Stimulated activated CD8-positive, alpha-beta memory T cell treated with anti-CD3 and anti-CD28 coated beads, Interleukin-12 subunit alpha, Interleukin-12 subunit beta, amount 100 ng/mL, for 24 hours (primary cell): ENCODE data around the gene GPR61.

ENCODE experiments used
- DNase-seq: peaks from one replicate; pipeline ENCODE4 v3.0.0-alpha.2; 2020; ENCODE audit errors: extremely low read depth

Gene GPR61

DNA sequence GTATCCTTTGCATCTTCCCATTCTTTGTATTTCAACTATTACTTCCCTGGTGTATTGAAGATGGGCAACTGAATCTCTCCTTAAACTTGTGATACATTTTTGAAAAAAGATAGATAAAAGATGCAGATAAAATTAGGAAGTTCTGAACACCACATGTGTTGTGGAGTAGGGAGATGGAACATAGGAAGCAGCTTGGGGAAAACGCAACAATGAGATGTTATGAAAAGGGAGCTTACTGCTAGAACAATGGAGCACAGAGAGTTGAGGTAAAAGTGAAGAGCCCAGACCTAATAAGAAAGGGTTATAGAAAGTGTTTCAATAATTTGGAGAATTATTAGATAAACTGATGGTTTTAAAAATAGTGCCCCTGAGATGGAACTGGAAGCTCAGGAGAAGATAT, 29.7 kb downstream of the GPR61 start:
- DNase-seq: no peak

DNA sequence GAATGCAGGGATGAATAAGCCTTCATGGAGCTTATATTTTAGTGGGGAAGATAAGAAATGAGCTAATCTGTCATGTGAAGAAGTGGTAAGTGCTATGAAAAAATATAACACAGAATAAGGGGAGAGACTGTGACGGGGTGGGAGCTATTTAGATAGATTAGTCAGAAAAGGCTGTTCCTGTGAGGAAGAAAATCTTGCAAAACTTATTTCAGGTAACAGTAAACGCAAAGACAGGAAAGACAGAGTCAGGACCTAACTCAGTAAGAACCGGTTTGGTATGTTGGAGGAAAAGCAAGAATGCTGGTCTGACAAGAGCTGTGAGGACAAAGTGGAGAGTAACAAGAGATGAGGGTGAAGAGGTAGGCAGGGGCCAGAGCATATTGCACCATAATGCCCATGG, 30.7 kb downstream of the GPR61 start:
- DNase-seq: no peak

DNA sequence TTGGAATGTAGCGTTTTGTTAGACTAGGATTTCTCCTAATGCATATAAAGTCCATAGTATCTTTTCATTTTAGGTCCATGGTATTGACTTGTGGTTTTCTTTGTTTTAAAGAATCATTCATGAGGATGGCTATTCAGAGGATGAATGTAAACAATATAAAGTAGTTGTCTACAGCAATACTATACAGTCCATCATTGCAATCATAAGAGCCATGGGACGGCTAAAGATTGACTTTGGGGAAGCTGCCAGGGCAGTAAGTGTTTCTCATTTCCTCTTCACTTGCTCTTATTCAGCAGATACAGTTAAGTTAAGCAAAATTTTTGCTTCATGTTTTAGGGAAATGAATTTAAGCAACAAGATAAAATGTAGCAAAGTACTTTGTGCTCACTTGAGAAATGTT, 34.1 kb downstream of the GPR61 start:
- no peak for DNase-seq

DNA sequence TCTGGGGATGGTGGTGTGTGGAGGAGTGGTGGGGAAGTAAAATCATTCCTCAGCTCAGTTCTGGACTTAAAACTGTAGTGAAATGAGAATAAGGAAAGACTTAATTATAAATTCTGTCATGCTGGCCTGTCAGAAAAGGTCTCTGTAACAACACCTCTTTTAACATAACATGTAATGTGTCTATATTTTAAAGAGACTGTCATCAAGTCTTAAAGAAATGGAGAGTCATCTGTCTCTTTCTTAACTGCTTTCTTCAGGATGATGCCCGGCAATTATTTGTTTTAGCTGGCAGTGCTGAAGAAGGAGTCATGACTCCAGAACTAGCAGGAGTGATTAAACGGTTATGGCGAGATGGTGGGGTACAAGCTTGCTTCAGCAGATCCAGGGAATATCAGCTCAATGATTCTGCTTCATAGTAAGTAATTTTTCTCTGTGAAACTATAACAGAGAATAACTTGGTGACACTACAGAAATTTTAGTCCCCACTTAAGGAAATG, 39.3 kb downstream of the GPR61 start:
- DNase-seq: no peak

GRCh38 chr1:109579491-109579890, 39.8 kb downstream of the GPR61 start:
- DNase-seq: no peak

- DNase-seq: no peak
Observed at GRCh38 chr1:109582021-109582420, 42.3 kb downstream of the GPR61 start.

GRCh38 chr1:109584766-109585165, 45.1 kb downstream of the GPR61 start:
- DNase-seq: no peak

- no peak for DNase-seq
Observed at GRCh38 chr1:109586055-109586454, 46.4 kb downstream of the GPR61 start.

DNA sequence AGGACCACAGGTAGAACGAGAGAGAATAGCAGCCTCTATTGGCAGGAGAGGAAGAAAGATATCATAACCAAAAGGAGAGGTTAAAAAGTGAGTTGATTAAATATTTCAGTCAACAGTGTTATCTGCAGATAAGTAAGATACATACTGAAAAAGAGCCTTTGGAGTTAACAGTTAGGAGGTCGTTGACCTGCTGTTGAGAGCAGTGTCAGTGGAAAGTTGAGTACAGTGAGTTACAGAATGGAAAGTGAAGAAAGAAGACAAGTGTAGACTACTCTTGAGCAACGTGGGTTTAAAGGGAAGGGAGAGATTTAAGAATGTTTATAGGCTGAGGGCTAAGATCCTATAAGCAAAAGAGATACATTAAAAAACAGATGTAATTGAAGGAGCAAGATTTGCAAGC, 49.5 kb downstream of the GPR61 start:
- DNase-seq: no peak

DNA sequence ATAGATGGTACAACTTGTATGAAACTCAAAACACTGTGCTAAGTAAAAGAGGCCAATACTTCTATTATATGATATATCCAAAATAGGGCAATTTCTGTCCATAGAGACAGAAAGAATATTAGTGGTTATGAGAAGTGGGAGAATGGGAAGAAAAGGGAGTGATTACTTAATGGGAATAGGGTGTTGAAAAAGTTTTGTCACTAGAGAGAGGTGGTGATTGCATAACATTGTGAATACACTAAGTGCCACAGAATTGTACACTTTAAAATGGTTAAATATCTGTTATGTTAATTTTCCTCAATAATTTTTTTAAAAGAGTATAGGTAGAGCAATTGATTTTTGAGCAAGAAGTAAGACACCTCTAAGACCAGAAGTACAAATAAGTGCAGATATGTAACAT, 50.0 kb downstream of the GPR61 start:
- DNase-seq: no peak

DNA sequence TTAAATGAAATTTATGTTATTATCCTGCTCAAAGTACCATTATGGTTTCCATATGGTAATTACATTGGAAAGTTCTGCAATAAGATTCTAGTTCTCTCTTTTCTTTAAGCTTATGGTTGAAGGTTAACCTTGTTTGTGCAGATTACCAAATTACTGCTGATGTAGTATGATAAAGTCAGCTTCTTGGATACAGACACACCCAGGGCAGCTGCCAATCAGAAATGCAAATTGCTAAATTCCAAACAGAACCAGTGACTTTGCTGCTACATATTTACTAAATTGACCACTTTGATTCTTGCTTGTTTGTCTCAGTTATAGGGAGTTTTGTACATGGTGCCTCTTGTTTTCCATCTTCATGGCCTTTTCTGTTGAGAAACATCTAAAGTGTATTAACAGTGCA, 53.2 kb downstream of the GPR61 start:
- DNase-seq: no peak

DNA sequence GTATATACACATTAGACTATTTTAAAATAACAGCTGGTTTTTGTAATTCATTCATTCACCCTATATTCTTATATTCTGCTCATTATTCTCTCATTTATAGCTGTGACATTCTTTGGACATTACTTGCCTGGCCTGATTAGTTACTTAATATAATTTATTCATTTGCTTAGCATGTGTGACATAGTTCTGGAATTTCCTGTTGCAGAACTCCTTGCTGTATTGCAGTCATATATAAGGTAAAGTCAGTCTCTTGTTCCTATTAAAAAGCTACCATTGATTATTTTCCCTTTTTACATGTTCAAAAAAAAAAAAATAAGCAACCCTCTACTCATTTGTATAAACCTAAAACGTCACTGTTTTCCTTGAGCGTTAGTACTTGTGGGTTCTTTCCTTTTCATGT, 55.9 kb downstream of the GPR61 start:
- no peak for DNase-seq
